K562 (cell line): ENCODE data around the gene MRNIP. TPM values are rescaled to one million over a fixed set of nuclear protein-coding genes. Genes with fewer than 3 reads are reported as not detected.

Source experiments
- ARID1B ChIP-seq: fragments of 450-650 bp; IDR thresholded peaks from 2 replicates; pipeline ENCODE4 v1.6.1; 2016; ENCODE audit warnings: antibody characterized with exemption, mild to moderate bottlenecking, inconsistent platforms
- ARID4B ChIP-seq: sonication (generic); formaldehyde crosslinking; IDR thresholded peaks from 2 replicates; pipeline ENCODE4 v1.8.0; 2022; ENCODE audit warnings: mild to moderate bottlenecking, missing genetic modification reagents
- CHD1 ChIP-seq: fragments of 200-600 bp; sonication (generic); IDR thresholded peaks from one replicate; pipeline ENCODE4 v1.6.1; 2012; ENCODE audit warnings: mild to moderate bottlenecking, moderate library complexity, low read length, inconsistent platforms
- COPS2 ChIP-seq: fragments of 450-650 bp; conservative IDR thresholded peaks from 2 replicates; pipeline ENCODE4 v1.6.1; 2016; ENCODE audit warnings: mild to moderate bottlenecking, moderate library complexity
- E2F5 ChIP-seq: sonication (generic); formaldehyde crosslinking; IDR thresholded peaks from 2 replicates; pipeline ENCODE4 v1.8.0; 2022; ENCODE audit warnings: mild to moderate bottlenecking, missing genetic modification reagents
- GABPB1 ChIP-seq: sonication (generic); formaldehyde crosslinking; IDR thresholded peaks from 2 replicates; pipeline ENCODE4 v1.8.0; 2022; ENCODE audit warnings: mild to moderate bottlenecking, missing genetic modification reagents
- KAT7 ChIP-seq: sonication (generic); formaldehyde crosslinking; IDR thresholded peaks from 2 replicates; pipeline ENCODE4 v1.8.0; 2022; ENCODE audit warnings: missing genetic modification reagents, mild to moderate bottlenecking, borderline replicate concordance
- NR1H2 ChIP-seq: sonication (generic); formaldehyde crosslinking; IDR thresholded peaks from 2 replicates; pipeline ENCODE4 v1.4.0; 2020; ENCODE audit warnings: mild to moderate bottlenecking, missing genetic modification reagents
- NRF1 ChIP-seq, 2 experiments: fragments of 450-650 bp; IDR thresholded peaks in 1 of 2; conservative IDR thresholded peaks in 1 of 2; 2 replicates each; pipeline ENCODE4 v1.6.1; 2014; ENCODE audit warnings: mild to moderate bottlenecking in 2 of 2
- POLR2G ChIP-seq: fragments of 200-400 bp; formaldehyde crosslinking; IDR thresholded peaks from 2 replicates; pipeline ENCODE4 v1.6.1; 2017; ENCODE audit warnings: low read depth, mild to moderate bottlenecking, antibody characterized with exemption, low read length, moderate library complexity
- RBBP5 ChIP-seq: fragments of 200-600 bp; sonication (generic); IDR thresholded peaks from 2 replicates; pipeline ENCODE4 v1.6.1; 2012; ENCODE audit warnings: borderline replicate concordance, mild to moderate bottlenecking, low read length, control low read depth, inconsistent platforms; ENCODE audit not compliant: insufficient read depth, poor library complexity, severe bottlenecking
- RBFOX2 ChIP-seq: fragments of 200-400 bp; formaldehyde crosslinking; IDR thresholded peaks from 2 replicates; pipeline ENCODE4 v1.6.1; 2017; ENCODE audit warnings: low read depth, mild to moderate bottlenecking, low read length, moderate library complexity
- SP1 ChIP-seq: sonication (generic); formaldehyde crosslinking; IDR thresholded peaks from 2 replicates; pipeline ENCODE4 v1.8.1; 2022; ENCODE audit warnings: mild to moderate bottlenecking, missing genetic modification reagents
- TCF7 ChIP-seq: sonication (generic); IDR thresholded peaks from 2 replicates; pipeline ENCODE4 v1.6.1; 2016; ENCODE audit warnings: antibody characterized with exemption, borderline replicate concordance
- ZNF740 ChIP-seq, 3 experiments: fragments of 200-800 bp in 1 of 3; sonication (Bioruptor generic) in 1 of 3; sonication (generic) in 1 of 3; formaldehyde crosslinking in 1 of 3; IDR thresholded peaks; 2 replicates each; pipeline versions ENCODE4 v1.6.1 to v1.8.0; 2016 to 2022; ENCODE audit warnings: mild to moderate bottlenecking in 2 of 3, missing compliant biosample characterization in 2 of 3, missing genetic modification characterization in 2 of 3, missing genetic modification reagents in 1 of 3
- polyA plus RNA-seq, 8 experiments: library from polyadenylated mRNA; depleted of rRNA in 4 of 8; stranded (reverse) in 5 of 8; unstranded in 3 of 8; fragments of >200 nt; fragmentation: Nextera tagmentation in 2 of 8; fragmentation: Illumina TruSeq in 1 of 8; extraction: Ambion mirVana in 2 of 8; extraction: Trizol in 1 of 8; gene quantifications; 2 replicates each; pipeline versions ENCODE4 v1.2.1 to v1.2.3, GENCODE V29; 2011 to 2014; ENCODE audit warnings: inconsistent platforms in 1 of 8, missing spikeins in 1 of 8
- total RNA-seq, 7 experiments: library from RNA; depleted of rRNA in 6 of 7; stranded (reverse); fragments of >200 nt in 6 of 7; fragmentation: Illumina TruSeq in 2 of 7; extraction: Trizol in 2 of 7; gene quantifications; 2 replicates each; pipeline versions ENCODE4 v1.2.1 to v1.2.3, GENCODE V29; 2011 to 2021; ENCODE audit warnings: low replicate concordance in 1 of 7

MRNIP gene
- total and polyA plus RNA-seq, 9 of the 15 experiments (the other 6 are each of a cell fraction or from before 2014, with no cell fraction given) = 3.6 to 39.0 (median 16.8) TPM

- TF ChIP-seq ARID4B (CRISPR knock-in tag) (0 out of 2 replicates have a peak, but pooled peaks have one; percentile 34), KAT7 (CRISPR knock-in tag) (peak; percentile 80; the same call in 1 of the 2 replicates), E2F5 (CRISPR knock-in tag) (no peak), COPS2 (no peak), POLR2G (peak; percentile 46; the same call in 1 of the 2 replicates), ZNF740 (CRISPR knock-in tag; IDR thresholded peaks at IDR 0.05) (peak; percentile 83), ZNF740 (tag; IDR thresholded peaks at IDR 0.05) (no peak), CHD1 (peak; percentile 11), GABPB1 (peak; percentile 60; the same call in 1 of the 2 replicates), SP1 (CRISPR knock-in tag) (peak; percentile 31; the same call in 1 of the 2 replicates), ARID1B (no peak), TCF7 (no peak), RBFOX2 (peak; percentile 47; the same call in 1 of the 2 replicates), RBBP5 (peak; percentile 32), NRF1 (conservative IDR thresholded peaks at IDR 0.05 in 1 of 2, IDR thresholded peaks at IDR 0.05 in 1 of 2) (0 out of 4 replicates have a peak, but pooled peaks of 1 of the 2 experiments have one; percentile 39), NR1H2 (CRISPR knock-in tag) (0 out of 2 replicates have a peak, but pooled peaks have one; percentile 50)
These were observed 48.4 kb upstream of the MRNIP start (continued) for GRCh38 chr5:179906795-179907555.
